ENCODE measurements around the gene BCAP29.

Gene BCAP29

DNA sequence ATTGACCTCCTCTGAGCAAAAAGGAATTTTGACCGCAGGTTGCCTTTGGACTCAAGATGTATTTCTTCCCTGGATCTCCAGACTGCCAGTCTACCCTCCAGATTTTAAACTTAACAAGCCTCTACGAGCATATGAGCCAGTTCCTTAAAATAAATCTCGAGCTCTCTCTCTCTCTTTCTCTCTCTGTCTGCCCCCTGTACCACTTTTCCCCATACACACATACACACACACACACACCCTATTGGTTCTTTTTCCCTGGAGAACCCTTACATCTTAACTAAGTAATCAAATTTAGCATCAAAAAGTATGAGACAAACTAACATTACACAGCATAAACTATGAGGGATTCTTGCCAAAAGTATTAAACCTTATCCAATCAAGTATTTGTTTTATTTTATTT, 11.4 kb downstream of the BCAP29 start:
- Histone ChIP-seq H3K36me3 (ENCODE audit: insufficient read depth, low read length) (peaks cover 36% of the 10 kb centered on the region), H3K27ac (ENCODE audit: low read depth, low read length, poor library complexity, severe bottlenecking) (no peak overlapping the region), H3K9me3 (ENCODE audit: low read length) (no peaks in the 10 kb centered on the region), H3K4me1 (ENCODE audit: insufficient read depth, low read length, severe bottlenecking) (no peaks in the 10 kb centered on the region), H3K9ac (ENCODE audit: low read length) (no peak overlapping the region), H3K9me2 (ENCODE audit: low read depth, low read length) (no peaks in the 10 kb centered on the region), H3K79me2 (ENCODE audit: insufficient read depth, low read length) (no peaks in the 10 kb centered on the region), H3K4me2 (ENCODE audit: low read length) (no peak overlapping the region), H3K4me3 (ENCODE audit: low read depth, low read length, poor library complexity, severe bottlenecking) (no peak overlapping the region), H3K27me3 (ENCODE audit: insufficient read depth, low read length) (no peaks in the 10 kb centered on the region), H4K20me1 (ENCODE audit: insufficient read depth, low read length) (no peaks in the 10 kb centered on the region), H3F3A (ENCODE audit: insufficient read depth, low read length) (no peaks in the 10 kb centered on the region), H2AFZ (ENCODE audit: low read length) (no peak overlapping the region)
- no peak for TF ChIP-seq EZH2 (IDR thresholded peaks at IDR 0.05; ENCODE audit: borderline replicate concordance, low read length)

DNA sequence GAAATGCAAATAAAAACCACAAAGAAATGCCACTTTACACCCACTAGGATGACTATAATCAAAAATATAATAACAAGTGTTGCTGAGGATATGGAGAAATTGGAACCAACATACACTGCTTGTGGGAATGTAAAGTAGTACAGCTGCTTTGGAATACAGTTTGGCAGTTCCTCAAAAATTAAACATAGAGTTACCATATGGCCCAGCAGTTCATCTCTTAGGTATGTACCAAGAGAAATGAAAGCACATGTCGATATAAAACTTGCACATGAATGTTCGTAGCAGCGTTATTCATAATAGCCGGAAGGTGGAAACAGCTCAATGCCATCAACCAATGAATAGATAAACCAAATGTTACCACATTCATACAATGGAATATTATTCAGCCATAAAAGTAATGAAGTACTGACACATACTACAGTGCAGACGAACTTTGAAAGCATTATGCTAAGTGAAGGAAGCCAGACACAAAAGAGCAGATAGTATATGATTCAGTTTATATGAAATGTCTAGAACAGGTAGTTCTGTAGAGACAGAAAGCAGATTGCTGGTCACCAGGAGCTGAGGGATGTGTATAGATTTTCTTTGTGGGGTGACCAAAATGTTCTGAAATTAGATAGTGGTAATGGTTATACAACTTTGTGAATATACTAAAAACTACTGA, 12.4 kb downstream of the BCAP29 start:
- Histone ChIP-seq H3K9me2 (ENCODE audit: low read depth, low read length) (no peaks in the 10 kb centered on the region), H3K9me3 (ENCODE audit: low read length) (no peaks in the 10 kb centered on the region), H3K27ac (ENCODE audit: low read depth, low read length, poor library complexity, severe bottlenecking) (no peak overlapping the region), H3K4me3 (ENCODE audit: low read depth, low read length, poor library complexity, severe bottlenecking) (no peak overlapping the region), H3K9ac (ENCODE audit: low read length) (no peak overlapping the region), H3K27me3 (ENCODE audit: insufficient read depth, low read length) (no peaks in the 10 kb centered on the region), H3K4me1 (ENCODE audit: insufficient read depth, low read length, severe bottlenecking) (no peaks in the 10 kb centered on the region), H3F3A (ENCODE audit: insufficient read depth, low read length) (no peaks in the 10 kb centered on the region), H2AFZ (ENCODE audit: low read length) (no peak overlapping the region), H3K79me2 (ENCODE audit: insufficient read depth, low read length) (no peaks in the 10 kb centered on the region), H3K36me3 (ENCODE audit: insufficient read depth, low read length) (peaks cover 31% of the 10 kb centered on the region; the same call in 1 of the 2 replicates), H3K4me2 (ENCODE audit: low read length) (no peak overlapping the region), H4K20me1 (ENCODE audit: insufficient read depth, low read length) (no peaks in the 10 kb centered on the region)
- TF ChIP-seq, protein P1, sequence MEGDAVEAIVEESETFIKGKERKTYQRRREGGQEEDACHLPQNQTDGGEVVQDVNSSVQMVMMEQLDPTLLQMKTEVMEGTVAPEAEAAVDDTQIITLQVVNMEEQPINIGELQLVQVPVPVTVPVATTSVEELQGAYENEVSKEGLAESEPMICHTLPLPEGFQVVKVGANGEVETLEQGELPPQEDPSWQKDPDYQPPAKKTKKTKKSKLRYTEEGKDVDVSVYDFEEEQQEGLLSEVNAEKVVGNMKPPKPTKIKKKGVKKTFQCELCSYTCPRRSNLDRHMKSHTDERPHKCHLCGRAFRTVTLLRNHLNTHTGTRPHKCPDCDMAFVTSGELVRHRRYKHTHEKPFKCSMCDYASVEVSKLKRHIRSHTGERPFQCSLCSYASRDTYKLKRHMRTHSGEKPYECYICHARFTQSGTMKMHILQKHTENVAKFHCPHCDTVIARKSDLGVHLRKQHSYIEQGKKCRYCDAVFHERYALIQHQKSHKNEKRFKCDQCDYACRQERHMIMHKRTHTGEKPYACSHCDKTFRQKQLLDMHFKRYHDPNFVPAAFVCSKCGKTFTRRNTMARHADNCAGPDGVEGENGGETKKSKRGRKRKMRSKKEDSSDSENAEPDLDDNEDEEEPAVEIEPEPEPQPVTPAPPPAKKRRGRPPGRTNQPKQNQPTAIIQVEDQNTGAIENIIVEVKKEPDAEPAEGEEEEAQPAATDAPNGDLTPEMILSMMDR (IDR thresholded peaks at IDR 0.05; ENCODE audit: low read length), result no peak

DNA sequence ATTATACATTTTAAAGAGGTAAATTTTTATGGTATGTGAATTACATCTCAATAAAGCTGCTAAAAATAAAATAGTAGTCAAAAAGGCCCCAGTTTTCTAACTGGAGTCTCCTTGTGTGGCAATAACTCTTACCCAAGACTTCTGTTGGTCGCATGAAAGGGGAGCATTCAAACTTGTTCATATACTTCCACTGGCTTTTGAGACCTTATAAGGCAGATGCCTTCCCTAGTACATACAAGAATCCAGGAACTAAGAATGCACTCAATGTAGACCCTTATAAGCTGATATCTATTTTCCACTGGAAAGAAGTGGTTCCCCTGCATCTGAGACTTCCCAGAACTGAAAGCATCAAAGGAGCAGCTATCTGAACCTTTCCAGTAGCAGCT, 13.0 kb downstream of the BCAP29 start:
- no peak overlapping the region for H3K4me3 ChIP-seq (ENCODE audit: low read depth, low read length, poor library complexity, severe bottlenecking)
- TF ChIP-seq, protein P1 (IDR thresholded peaks at IDR 0.05; ENCODE audit: low read length), result no peak
- TF ChIP-seq EZH2 (IDR thresholded peaks at IDR 0.05; ENCODE audit: borderline replicate concordance, low read length), result no peak
- H3K27ac ChIP-seq (ENCODE audit: low read depth, low read length, poor library complexity, severe bottlenecking), result no peak overlapping the region
- no peaks in the 10 kb centered on the region for H3K79me2 ChIP-seq (ENCODE audit: insufficient read depth, low read length)
- H3K9me2 ChIP-seq (ENCODE audit: low read depth, low read length), result no peaks in the 10 kb centered on the region
- no peaks in the 10 kb centered on the region for H3K27me3 ChIP-seq (ENCODE audit: insufficient read depth, low read length)
- H4K20me1 ChIP-seq (ENCODE audit: insufficient read depth, low read length), result no peaks in the 10 kb centered on the region
- no peaks in the 10 kb centered on the region for H3K9me3 ChIP-seq (ENCODE audit: low read length)
- H3F3A ChIP-seq (ENCODE audit: insufficient read depth, low read length), result no peaks in the 10 kb centered on the region
- H3K4me1 ChIP-seq (ENCODE audit: insufficient read depth, low read length, severe bottlenecking), result no peaks in the 10 kb centered on the region
- H2AFZ ChIP-seq (ENCODE audit: low read length), result no peak overlapping the region
- no peak overlapping the region for H3K4me2 ChIP-seq (ENCODE audit: low read length)
- H3K36me3 ChIP-seq (ENCODE audit: insufficient read depth, low read length), result peaks cover 31% of the 10 kb centered on the region; the same call in 1 of the 2 replicates
- H3K9ac ChIP-seq (ENCODE audit: low read length), result no peak overlapping the region
